Measurements from ENCODE around the gene INF2. TPM values are rescaled to one million over a fixed set of nuclear protein-coding genes. Genes with fewer than 3 reads are reported as not detected.

Gene INF2
- total and polyA plus RNA-seq, 9 of the 15 experiments (the other 6 are each of a cell fraction or from before 2014, with no cell fraction given): 0.56 to 31.3 (median 7.8) TPM

DNA sequence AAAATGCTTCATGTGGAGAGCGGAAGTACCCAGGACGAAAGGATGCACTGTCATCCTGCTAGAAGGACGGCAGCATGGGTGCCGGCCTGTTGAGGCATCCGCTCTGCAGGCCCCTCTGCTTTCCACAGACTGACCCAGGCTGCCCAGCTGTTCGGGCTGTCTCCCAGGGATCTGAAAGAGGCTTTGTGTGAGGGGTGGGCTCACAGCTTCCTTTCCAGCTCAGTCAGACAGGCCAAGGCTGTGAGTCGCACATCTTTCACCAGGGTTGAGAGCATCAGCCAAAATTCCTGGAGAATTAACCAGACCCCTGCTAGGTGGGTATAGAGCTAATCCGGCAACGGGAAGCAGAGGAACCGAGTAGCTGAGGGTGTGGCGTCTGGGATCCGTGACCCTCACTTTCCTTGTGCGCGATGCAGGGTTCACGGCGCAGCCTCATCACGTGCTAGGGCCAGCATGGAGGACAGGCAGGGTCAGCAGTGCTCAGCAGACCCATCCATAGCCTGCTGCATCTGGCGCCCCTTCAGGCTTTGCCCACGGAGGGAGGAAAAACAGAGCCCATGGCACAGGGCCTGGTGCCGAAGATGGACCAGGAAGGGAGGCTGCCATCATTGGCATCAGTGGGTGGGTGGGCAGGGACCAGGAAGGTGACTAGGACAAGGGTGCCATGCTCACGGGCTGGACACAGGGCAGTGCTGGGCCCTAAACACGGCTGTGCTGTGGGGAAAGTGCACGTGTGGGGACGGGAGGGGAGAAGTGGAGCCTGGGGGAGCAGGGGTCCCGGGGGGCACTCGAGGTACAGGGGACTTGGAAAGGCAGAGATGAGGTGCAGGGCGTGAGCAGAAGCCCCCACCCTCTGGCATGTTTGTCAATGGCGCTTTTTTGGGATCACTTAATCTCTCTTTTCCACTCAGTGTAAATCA lies 54.3 kb downstream of the INF2 start:
- no peak overlapping the region; a peak in 1 of 4 replicates for H3K9ac ChIP-seq (ENCODE audit: insufficient read depth in 1 of 2, low read depth in 2 of 2, low read length in 2 of 2)
- H3K4me1 ChIP-seq (replicated peaks in 1 of 2; ENCODE audit: control insufficient read depth in 2 of 2, insufficient read depth in 2 of 2, low read length in 2 of 2): peaks cover 0 to 20% of the 10 kb centered on the region in 2 experiments; a peak in 2 of 5 replicates
- H3K9me1 ChIP-seq (ENCODE audit: control insufficient read depth, insufficient read depth, low read length): no peaks in the 10 kb centered on the region
- WGBS (ENCODE audit: insufficient coverage, low coverage, missing lambda C conversion rate): 65% methylated on average over 7 of the region's 28 CpGs
- no peak for DNase-seq (ENCODE audit: extremely low read depth in 1 of 4, low spot score in 3 of 4)
- no peak overlapping the region for H3K4me2 ChIP-seq (ENCODE audit: insufficient read depth, low read length)
- no peak overlapping the region for H3K27ac ChIP-seq (ENCODE audit: extremely low read depth, low read depth, low read length)
- H3K9me3 ChIP-seq (replicated peaks; ENCODE audit: control insufficient read depth, insufficient read depth, low read depth, low read length): no peaks in the 10 kb centered on the region
- intact Hi-C loops (cut with micrococcal nuclease): no loop called here
- no peaks in the 10 kb centered on the region for H3K79me2 ChIP-seq (ENCODE audit: control insufficient read depth, insufficient read depth, low read length)
- H4K20me1 ChIP-seq (replicated peaks; ENCODE audit: control insufficient read depth, insufficient read depth, low read length): no peaks in the 10 kb centered on the region
- no peak overlapping the region for H3K4me3 ChIP-seq
- FAIRE-seq: no peak
- BruUV-seq (replicated peaks): no TSS peak
- H3K36me3 ChIP-seq (ENCODE audit: control insufficient read depth, insufficient read depth, low read length): no peaks in the 10 kb centered on the region
- no peak overlapping the region for H2AFZ ChIP-seq (ENCODE audit: low read depth, low read length)
- in situ Hi-C loops (cut with MboI): no loop called here
- CTCF ChIA-PET (ENCODE audit: low intra/inter-chr PET ratio): no interaction called here
- ATAC-seq: no peak
- POLR2A ChIA-PET: no interaction called here
- no peaks in the 10 kb centered on the region for H3K27me3 ChIP-seq (ENCODE audit: control insufficient read depth in 2 of 2, insufficient read depth in 2 of 2, low read length in 2 of 2)
- no peak for TF ChIP-seq NBN (IDR thresholded peaks at IDR 0.05; ENCODE audit: low read depth)
- no peak for TF ChIP-seq CCAR2 (IDR thresholded peaks at IDR 0.05; ENCODE audit: low read depth, low read length)
- TF ChIP-seq, protein P1, sequence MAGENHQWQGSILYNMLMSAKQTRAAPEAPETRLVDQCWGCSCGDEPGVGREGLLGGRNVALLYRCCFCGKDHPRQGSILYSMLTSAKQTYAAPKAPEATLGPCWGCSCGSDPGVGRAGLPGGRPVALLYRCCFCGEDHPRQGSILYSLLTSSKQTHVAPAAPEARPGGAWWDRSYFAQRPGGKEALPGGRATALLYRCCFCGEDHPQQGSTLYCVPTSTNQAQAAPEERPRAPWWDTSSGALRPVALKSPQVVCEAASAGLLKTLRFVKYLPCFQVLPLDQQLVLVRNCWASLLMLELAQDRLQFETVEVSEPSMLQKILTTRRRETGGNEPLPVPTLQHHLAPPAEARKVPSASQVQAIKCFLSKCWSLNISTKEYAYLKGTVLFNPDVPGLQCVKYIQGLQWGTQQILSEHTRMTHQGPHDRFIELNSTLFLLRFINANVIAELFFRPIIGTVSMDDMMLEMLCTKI (IDR thresholded peaks at IDR 0.05; ENCODE audit: partially characterized antibody): no peak
- TF ChIP-seq, protein P2, sequence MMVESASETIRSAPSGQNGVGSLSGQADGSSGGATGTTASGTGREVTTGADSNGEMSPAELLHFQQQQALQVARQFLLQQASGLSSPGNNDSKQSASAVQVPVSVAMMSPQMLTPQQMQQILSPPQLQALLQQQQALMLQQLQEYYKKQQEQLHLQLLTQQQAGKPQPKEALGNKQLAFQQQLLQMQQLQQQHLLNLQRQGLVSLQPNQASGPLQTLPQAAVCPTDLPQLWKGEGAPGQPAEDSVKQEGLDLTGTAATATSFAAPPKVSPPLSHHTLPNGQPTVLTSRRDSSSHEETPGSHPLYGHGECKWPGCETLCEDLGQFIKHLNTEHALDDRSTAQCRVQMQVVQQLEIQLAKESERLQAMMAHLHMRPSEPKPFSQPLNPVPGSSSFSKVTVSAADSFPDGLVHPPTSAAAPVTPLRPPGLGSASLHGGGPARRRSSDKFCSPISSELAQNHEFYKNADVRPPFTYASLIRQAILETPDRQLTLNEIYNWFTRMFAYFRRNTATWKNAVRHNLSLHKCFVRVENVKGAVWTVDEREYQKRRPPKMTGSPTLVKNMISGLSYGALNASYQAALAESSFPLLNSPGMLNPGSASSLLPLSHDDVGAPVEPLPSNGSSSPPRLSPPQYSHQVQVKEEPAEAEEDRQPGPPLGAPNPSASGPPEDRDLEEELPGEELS (CRISPR knock-in tag; IDR thresholded peaks at IDR 0.05; ENCODE audit: borderline replicate concordance): no peak
- no peak for TF ChIP-seq ZNF280B (CRISPR knock-in tag; IDR thresholded peaks at IDR 0.05)
- TF ChIP-seq NFATC3 (IDR thresholded peaks at IDR 0.05): no peak
- TF ChIP-seq ZNF41 (CRISPR knock-in tag; conservative IDR thresholded peaks at IDR 0.05): no peak
- TF ChIP-seq, protein P3, sequence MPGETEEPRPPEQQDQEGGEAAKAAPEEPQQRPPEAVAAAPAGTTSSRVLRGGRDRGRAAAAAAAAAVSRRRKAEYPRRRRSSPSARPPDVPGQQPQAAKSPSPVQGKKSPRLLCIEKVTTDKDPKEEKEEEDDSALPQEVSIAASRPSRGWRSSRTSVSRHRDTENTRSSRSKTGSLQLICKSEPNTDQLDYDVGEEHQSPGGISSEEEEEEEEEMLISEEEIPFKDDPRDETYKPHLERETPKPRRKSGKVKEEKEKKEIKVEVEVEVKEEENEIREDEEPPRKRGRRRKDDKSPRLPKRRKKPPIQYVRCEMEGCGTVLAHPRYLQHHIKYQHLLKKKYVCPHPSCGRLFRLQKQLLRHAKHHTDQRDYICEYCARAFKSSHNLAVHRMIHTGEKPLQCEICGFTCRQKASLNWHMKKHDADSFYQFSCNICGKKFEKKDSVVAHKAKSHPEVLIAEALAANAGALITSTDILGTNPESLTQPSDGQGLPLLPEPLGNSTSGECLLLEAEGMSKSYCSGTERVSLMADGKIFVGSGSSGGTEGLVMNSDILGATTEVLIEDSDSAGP (CRISPR knock-in tag; IDR thresholded peaks at IDR 0.05): no peak
- TF ChIP-seq KLF10 (CRISPR knock-in tag; IDR thresholded peaks at IDR 0.05): no peak
- TF ChIP-seq CREB5 (CRISPR knock-in tag; IDR thresholded peaks at IDR 0.05): no peak
- TF ChIP-seq HLTF (IDR thresholded peaks at IDR 0.05): no peak
- no peak for TF ChIP-seq EGR1 (conservative IDR thresholded peaks at IDR 0.05)
- TF ChIP-seq EP300 (IDR thresholded peaks at IDR 0.05; ENCODE audit: low read length): no peak

Data from K562 (cell line).